HG03066 (cell line): Measurements from ENCODE around the gene NACA2.
"Not testable (repeated sequence)": the region's sequence is repeated elsewhere in the genome, so short reads cannot be mapped to it uniquely, and the experiment has no call there.

Experiments used
- ATAC-seq: cut with Tn5 transposase; IDR thresholded peaks from one replicate; pipeline ENCODE4 v1.9.1; 2021; ENCODE audit warnings: low read depth; ENCODE audit not compliant: unreplicated experiment

NACA2 gene

DNA sequence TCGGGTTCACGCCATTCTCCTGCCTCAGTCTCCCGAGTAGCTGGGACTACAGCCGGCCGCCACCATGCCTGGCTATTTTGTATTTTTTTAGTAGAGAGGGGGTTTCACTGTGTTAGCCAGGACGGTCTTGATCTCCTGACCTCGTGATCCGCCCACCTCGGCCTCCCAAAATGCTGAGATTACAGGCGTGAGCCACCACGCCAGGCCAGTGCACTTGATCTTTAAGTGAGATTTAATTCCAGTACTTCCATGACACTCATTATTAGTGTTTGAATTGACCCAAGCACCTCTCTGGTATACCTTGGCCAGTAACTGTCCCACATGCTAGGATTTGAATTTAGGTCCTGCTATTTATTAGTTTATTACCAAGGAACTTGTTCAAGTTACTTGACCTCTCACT, 38.5 kb downstream of the NACA2 start:
- ATAC-seq = not testable (repeated sequence)

DNA sequence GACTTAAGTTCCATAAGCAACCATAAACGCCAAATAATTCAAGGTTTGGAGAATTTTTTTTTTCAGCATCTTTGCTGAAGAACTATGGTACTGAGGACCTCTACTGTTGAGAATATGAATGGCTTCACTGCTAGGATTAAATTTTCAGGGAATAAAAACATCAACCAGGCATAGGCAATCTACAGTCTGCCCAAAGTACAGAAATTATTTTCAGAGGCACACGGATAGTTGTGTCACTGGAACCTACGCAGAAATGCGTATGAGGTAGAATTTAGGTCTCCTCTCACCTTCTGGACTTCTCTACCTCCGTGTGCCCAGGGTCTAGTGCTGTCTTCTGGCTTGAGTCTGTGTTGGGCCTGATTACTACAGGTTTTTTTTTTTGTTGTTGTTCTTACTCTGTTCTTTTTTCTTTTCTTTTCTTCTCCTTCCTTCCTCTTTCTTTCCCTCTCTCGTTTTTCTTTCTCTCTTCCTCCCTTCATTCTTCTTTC, 39.7 kb downstream of the NACA2 start:
- ATAC-seq = no peak

DNA sequence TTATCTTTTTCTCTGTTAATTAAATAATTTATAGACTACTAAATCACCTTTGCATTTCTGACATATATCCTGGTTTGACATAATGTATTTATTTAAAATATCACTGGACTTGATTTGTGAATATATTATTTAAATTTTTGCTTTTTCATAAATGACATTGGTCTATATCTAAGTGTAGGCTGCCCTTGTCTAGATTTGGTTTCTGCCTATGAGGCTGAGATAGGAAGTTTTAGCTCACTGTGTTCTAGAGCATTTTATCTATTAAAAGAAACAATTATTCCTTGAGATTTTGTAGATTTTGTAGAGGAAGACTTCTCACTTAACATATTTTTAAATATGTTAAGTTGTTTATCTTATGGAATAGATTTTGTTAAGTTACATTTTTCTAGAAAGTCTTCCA, 43.9 kb downstream of the NACA2 start:
- ATAC-seq = no peak

DNA sequence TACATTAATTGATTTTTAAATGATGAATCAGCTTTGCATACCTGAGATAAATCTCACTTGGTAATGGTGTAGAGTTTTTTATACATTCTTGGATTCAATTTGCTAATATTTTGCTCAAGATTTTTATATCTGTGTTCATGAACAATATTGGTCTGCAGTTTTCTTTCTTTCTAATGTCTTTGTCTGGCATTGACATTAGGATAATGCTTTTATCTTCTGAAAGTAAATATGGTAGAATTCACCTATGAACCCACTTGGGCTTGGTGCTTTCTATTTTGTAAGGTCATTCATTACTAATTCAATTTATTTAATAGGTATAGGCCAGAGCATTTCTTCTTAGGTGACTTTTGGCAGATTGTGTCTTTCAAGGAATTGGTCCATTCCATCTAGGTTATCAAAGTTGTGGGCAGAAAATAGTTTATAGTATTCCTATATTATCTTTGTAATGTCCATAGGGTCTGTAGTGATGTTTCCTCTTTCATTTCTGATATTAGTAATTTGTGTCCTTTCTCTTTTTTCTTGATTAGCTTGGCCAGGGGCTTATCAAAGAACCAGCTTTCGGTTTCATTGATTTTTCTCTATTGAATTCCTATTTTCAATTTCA, 45.6 kb downstream of the NACA2 start:
- no peak for ATAC-seq

DNA sequence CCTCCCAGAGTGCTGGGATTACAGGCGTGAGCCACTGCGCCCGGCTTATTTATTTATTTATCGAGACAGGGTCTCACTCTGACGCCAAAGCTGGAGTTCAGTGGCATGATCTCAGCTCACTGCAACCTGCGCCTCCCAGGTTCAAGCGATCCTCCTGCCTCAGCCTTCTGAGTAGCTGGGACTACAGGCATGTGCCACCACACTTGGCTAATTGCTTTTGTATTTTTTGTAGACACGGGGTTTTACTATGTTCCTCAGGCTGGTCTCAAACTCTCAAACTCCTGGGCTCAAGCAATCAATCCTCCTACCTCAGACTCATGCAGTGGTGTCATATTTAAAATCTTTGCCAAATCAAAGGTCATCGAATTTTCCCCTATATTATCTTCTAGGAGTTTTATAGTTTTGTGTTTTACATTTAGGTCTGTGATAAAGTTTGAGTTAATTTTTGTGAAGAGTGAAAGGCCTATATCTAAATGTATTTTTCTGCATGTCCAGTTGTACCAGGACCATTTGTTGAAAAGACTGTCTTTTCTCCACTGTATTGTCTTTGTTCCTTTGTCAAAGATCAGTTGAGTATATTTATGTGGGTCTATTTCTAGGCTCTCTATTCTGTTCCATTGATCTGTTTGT, 47.1 kb downstream of the NACA2 start:
- ATAC-seq = no peak

DNA sequence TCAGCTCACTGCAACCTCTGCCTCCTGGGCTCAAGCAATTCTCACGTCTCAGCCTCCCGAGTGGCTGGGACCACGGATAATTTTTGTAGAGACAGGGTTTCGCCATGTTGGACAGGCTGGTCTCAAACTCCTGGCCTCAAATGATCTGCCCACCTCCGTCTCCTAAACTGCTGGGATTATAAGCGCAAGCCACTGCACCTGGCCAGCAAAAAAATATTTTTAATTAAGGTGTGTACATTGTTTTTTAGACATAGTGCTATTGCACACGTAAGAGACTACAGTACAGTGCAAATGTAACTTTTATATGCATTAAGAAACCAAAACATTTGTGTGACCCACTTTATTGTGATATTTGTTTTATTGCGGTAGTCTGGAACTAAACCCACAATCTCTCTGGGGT, 49.0 kb downstream of the NACA2 start:
- no peak for ATAC-seq

DNA sequence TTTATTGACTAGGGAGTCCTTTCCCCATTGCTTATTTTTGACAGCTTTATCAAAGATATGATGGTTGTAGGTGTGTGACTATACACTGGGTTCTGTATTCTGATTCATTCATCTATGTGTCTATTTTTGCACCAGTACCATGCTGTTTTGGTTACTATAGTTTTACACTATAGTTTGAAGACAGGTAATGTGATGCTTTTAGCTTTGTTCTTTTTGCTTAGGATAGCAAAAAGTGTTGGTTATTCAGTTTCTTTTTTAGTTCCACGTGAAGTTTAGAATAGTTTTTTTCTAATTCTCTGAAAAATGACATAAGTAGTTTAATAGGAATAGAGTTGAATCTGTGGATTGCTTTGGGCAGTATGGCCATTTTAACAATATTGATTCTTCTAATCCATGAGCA, 50.1 kb downstream of the NACA2 start:
- no peak for ATAC-seq
